GM18517 (cell line): Measurements from ENCODE around the gene PLPPR2.
"Not testable (repeated sequence)": the region's sequence is repeated elsewhere in the genome, so short reads cannot be mapped to it uniquely, and the experiment has no call there.

Experiments
- ATAC-seq: cut with Tn5 transposase; IDR thresholded peaks from one replicate; pipeline ENCODE4 v1.9.1; 2021; ENCODE audit warnings: mild to moderate bottlenecking, moderate library complexity; ENCODE audit not compliant: unreplicated experiment

The PLPPR2 gene

DNA sequence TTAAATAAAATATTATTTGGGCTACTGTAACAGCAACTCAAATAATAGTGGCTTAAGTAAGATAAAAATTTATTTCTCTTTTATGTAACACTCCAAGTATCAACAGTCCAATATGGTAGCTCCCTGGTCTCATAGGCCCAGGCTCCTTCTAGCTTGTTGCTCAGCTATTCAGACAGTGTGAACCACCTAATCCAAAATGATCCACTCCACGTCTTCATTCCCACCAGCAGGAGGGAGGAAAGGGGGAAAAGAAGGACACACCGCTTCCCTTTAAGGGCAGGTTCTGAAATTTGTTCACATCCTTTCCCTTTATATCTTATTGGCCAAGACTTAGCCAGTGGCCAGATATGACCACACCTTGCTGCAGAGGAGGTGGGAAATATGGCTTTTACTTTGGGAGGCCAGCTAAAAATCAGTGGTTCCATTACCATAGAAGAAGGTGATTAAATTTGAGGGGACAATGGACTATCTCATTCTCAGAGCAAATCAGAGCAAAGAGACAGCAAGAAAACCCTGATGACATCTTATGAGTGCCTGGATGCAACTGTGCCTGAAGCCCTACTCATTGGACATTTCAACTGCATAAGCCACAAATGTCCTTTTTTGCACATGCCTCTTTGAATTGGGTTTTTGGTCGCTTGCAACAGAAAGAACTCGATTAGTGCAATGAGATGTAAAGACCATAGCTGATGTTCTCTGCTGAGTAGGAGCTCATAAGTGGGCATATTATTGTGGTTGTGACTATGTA lies 35.9 kb downstream of the PLPPR2 start:
- no peak for ATAC-seq

DNA sequence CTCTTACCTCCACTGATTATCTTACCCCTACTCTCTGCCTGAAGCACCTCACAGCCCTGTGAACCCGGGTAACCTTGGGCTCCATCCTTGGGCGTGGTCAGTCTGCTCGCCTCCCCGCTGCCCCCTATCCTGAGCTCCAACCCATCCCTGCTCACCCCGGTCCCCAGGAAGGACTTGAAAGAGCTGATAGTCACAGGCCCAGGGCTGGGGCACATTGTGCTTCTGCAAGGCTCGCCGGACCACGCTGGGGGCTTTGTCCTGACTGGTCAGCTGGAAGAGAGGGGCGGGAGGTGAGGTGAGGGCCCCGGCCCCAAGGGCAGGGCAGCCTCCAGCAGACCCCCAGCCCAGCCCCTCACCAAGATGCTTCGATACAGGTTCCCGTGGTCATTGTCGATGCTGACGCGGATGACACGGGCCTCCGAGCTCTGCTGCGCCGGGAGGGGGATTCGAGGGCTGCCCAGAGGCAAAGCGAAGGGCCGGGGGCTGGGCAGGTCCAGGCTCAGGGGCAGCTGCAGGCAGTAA lies 41.9 kb downstream of the PLPPR2 start:
- no peak for ATAC-seq

DNA sequence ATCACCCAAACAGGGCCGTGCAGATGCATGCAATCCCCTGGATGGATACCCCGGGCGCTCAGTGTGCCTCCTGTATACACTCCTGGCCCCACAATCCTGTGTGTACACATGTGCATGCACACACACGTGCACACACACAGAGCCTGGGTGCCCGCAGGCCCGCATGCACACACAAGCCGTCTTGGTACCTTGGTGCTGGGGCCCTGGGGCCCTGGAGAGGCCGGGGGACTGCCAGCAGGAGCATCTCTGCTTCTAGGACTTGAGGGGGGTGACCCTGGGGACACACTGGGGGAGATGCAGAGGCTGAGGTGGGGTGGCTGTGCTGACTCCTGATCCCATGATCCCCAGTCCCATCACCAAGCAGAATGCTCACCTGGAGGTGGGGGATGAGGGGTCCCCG lies 44.4 kb downstream of the PLPPR2 start:
- ATAC-seq, result no peak

DNA sequence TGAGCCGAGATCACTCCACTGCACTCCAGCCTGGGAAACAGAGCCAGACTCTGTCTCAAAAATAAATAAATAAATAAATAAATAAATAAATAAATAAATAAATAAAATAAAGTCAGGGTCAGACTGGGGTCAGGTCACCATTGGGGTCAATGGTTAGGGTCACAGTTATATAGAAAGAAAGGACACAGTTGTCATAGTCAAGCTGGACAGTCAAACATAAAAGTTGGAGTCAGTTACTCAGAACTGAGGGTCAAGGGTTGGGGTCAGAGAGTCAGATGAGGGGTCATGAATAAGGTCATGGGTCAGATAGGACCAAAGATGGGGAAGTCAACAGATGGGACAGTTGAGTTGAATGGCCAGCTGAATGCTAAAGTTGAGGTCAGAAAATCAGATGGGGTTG lies 45.6 kb downstream of the PLPPR2 start:
- ATAC-seq, result no peak

DNA sequence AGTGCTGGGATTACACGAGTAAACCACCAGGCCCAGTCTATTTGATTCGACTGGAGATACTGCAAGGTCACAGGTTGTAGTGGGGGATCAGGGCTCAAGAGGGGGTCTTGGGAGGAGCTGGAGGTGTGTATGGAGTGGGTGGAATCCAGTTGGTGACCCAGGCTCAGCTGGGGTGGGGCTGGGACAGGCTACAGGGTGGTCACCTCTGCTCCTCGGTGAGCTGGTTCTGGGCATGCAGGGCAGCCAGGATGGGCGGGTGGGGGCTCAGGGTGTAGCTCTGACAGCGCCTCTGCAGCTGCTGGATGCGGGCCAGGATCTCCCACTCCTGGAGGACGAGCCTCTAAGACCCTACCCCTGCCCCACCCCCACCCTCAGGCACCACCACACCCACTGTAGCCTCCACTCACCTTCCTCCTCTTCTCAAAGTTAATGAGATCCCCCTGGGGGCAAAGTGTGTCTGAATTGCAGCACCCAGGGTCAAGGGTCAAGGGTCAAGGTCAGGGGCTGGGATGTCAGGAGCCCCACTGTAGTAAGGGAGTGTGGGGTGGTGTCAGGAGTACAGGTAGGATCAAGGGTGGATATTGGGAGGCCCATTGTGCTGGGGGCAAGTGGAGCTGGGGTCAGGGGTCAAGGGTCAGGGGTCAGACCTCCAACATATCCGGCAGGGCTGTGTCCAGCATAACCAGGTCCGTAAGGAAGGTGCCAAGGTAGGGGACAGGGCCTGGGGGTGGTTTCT lies 46.7 kb downstream of the PLPPR2 start:
- no peak for ATAC-seq

DNA sequence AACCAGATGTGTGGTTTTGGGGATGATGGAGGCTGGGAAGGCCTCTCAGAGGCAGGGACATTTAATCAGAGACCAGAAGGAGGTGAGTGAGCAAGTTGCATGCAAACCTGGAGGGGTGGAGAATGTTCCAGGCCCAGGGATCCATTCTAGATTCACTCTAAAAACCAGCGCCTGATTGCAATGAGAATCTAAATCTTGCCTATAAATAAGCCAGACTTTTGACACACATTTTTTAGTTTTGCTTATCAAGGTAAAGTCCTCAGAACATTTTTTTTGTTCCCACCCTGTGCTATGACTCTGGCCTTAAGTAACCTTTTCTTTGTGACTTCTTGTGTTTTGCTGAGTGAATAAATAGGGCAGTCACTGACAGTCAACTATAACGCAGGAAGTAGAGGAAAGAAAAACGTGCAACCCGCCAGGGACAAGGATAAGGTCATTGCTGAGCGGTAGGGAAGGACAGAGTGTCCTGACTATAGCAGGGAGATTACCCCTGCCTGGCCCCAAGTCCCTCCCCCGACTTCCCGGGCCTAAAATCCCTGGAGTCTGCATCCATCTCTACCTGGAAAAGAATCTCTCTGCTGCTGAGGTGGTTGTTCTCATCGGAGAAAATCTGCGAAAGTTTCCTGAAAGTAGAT lies 49.5 kb downstream of the PLPPR2 start:
- no peak for ATAC-seq

DNA sequence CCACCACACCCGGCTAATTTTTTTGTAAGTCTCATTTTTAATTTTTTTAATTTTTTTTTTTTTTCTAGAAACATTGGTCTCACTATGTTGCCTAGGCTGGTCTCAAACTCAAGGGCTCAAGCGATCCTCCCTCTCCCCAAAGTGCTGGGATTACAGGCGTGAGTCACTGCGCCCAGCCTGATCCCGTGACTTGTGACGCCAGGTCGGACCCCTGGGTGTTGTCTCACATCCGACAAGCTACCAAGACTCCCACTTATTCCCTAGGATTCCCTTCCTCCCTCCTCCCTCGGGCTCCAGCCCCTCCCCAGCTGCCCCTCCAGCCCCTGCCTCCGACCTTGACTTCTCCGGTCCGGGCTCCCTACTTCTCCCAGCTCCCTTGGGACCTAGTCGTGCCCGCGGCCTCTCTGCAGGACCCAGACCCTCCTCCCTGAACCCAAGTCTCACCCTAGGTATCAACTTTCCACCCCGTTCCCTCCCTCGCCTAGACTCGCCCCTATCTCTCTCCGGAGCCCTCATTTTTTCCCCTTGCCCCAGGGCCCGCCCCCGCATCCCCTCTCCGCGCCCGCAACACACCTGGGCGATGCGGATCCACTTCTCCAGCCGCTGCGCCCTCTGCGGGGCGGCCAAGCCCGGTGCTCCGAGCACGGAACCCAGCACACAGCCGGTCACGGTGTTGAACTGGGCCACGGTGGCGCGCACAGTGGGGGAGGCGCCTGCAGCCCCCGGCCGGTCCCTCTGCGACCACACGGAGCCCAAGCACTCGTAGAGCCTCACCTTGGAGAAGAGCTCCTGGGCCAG lies 50.8 kb downstream of the PLPPR2 start:
- no peak for ATAC-seq

DNA sequence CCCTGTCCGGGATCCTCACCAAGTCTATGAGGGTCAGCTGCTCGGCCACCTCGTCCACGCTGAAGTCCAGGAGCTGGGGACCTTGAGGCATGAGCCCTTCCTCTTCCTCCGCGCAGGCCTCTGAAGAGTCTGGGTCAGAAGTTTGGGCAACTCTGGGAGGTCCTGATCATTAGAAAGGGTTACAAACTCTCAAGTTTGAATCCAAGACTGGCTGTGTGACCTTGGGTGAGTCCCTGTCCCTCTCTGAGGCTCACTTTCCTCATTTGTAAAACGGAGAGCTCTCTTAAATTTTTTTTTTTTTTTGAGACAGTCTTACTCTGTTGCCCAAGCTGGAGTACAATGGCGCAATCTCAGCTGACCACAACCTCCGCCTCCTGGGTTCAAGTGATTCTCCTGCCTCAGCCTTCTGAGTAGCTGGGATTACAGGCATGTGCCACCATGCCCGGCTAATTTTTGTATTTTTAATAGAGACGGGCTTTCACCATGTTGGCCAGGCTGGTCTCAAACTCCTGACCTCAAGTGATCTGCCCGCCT lies 51.5 kb downstream of the PLPPR2 start:
- ATAC-seq, result not testable (repeated sequence)

DNA sequence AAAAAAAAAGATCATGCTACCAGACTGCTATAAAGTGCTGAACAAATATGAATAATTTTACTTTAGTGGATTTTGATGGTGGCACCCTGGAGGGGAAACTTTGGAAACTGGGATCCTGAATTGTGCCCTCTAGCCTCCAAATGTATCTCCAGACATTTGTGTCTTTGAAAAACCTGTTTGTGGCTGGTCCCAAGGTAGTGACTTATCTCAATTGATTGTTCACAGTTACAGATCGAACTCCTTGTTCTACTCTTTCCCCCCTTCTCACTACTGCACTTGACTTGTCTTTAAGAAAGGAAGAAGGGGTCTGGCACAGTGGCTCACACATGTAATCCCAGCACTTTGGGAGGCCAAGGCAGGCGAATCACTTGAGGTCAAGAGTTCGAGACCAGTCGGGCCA lies 53.4 kb downstream of the PLPPR2 start:
- ATAC-seq, result no peak

DNA sequence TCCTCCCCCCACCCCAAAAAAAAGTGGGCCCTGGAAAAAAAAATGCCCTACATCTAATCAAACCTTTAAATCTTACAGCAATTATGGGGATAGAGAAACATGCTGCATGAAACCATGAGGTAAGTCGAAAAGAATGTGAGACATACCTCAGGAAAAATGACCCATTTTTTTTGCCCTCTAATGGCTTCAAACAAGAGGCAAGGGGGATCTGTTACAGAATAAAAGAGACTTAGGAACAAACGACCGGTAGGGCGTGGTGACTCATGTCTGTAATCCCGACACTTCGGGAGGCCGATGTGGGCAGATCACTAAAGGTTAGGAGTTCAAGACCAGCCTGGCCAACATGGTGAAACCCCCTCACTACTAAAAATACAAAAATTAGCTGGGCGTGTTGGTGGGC lies 55.5 kb downstream of the PLPPR2 start:
- no peak for ATAC-seq

DNA sequence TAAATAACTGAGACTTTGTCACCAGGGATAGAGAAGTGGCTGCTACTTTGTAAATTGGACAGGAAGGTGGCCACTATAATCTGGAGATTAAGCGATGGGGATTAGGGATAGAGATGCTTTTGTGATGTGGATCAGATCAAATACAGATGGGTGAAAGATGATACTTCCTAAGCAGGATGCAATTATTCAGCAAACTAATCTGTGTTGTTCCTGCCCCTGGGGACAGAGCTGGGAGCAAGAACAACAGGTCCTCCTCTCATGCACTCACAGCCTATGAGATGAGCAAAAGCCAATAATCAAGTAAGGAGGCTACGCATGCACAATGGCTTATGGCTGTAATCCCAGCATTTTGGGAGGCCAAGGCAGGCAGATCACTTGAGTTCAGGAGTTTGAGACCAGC lies 59.3 kb downstream of the PLPPR2 start:
- ATAC-seq, result no peak
